Measurements from ENCODE around the gene CCBE1.
"Not testable (repeated sequence)": the region's sequence is repeated elsewhere in the genome, so short reads cannot be mapped to it uniquely, and the experiment has no call there.

CCBE1 gene

GRCh38 chr18:59650266-59650820, 46.9 kb downstream of the CCBE1 start:
- DNase-seq, result no peak

DNA sequence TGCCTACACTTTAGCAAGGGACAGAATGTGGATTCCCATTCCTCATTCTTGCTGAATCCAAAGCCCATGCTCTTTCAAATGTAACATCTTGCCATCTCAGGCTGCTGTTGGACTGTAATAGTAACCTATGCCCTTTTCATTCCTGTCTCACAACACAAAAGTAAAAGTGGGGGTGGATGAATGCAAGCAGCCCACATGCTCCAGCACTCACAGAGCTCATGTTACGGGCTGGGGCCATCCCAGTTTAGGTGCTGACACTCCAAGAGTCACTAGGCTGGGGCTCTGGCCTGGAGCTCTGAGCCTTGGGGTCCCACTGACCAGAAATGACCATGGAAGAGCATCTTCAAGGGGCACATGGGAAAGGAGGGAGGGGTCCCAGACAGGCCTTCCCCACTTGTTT, 47.6 kb downstream of the CCBE1 start:
- no peak for DNase-seq

GRCh38 chr18:59648469-59648868, 48.8 kb downstream of the CCBE1 start:
- not testable (repeated sequence) for DNase-seq

- DNase-seq, result no peak
Observed at GRCh38 chr18:59646963-59647307, 50.3 kb downstream of the CCBE1 start.

GRCh38 chr18:59646228-59646962, 50.8 kb downstream of the CCBE1 start:
- DNase-seq, result no peak

DNA sequence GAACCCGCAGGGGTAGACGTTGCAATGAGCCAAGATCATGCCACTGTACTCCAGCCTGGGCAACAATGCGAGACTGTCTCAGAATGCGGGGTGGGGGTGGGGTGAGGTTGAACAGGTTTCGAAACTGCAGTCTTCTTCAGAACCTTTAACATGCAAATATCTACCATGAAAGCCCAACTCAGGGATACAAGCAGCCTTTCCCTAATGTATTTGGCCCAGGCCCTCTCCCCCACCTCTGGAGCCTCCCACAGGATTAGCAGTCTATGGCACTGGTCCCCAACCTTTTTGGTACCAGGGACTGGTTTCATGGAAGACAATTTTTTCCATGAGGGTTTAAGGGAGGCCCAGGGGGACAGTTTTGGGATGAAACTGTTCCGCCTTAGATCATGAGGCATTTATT, 53.5 kb downstream of the CCBE1 start:
- DNase-seq, result no peak

- DNase-seq, result no peak
Observed at GRCh38 chr18:59640721-59641120, 56.5 kb downstream of the CCBE1 start.

DNA sequence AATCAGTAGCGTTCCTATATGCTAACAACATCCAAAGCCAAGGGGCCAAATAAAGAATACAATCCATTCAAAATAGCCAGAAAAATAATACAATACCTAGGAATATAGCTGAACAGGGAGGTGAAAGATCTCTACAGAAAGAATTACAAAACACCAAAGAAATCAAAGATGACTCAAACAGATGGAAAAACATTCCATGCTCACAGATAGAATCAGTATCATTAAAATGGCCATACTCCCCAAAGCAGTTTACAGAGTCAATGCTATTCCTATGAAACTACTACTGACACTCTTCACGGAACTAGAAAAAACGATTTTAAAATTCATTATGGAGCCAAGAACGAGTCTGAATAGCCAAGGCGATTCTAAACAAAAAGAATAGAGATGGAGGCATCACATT, 57.4 kb downstream of the CCBE1 start:
- peak; percentile 54 for DNase-seq

DNA sequence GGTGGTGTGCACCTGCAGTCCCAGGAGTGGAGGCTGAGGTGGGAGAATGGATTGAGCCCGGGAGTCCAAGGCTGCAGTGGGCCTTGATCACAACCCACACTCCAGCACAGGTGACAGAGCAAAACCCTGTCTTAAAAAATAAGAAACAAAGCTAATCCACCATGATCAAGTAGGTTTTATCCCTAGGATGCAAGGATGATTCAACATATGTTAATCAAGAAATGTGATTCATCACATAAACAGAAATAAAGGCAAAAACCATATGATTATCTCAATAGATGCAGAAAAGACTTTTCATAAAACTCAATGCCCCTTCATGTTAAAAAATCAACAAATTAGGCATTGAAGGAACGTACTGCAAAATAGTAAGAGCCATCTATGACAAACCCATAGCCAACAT, 58.1 kb downstream of the CCBE1 start:
- no peak for DNase-seq

DNA sequence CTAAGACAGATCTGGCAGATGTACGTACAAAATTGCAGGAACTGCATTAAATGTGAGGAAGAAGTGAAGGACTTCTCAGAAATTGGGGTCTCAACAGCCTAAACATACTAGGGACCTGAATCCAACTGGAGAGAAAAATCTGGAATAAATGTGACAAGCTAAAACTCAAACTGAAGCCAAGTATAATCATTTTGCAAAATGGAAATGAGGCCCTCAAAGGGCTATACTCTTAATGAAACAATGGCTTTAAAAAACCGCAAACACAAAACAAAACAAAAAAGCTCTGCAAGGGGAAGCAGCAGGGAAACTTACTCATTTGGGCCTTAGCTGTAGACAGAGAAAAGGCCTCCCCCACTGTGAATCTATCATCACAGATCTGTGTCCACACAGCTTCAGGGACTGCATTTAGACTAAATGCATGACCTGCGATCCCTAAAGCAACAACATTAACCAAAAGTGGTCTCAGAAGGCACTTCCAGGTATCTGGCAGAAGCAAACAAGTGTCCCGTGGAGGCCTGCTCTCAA, 63.2 kb downstream of the CCBE1 start:
- peak; percentile 27 for DNase-seq

GRCh38 chr18:59633317-59633716, 63.9 kb downstream of the CCBE1 start:
- no peak for DNase-seq

DNA sequence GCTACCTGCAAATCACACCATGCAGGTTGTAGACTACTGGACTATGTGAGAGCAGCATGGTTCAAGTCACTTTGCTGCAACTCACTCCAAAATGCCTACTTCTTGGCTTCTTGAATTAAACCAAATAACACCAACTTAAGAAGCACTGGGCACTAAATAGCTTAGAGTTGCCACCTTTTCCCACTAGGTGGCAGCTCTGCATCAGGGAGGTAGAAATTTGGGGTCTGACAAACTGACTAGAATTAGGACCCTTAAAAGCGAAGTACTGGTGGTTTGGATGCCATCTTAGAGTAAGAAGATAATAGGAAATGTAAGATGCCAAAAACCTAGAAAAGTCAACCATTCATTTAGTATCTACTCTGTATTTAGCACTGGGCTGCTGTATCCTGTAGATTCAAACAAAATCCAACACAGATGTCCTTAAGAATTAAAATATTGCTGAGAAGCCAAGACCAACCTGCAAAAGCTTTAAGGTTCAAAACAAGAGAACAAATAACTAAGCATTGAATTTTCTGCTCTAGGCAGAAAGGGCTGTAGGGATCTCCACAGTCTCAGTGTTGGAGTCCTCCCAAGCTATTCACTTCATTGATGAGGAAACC, 65.5 kb downstream of the CCBE1 start:
- no peak for DNase-seq

DNA sequence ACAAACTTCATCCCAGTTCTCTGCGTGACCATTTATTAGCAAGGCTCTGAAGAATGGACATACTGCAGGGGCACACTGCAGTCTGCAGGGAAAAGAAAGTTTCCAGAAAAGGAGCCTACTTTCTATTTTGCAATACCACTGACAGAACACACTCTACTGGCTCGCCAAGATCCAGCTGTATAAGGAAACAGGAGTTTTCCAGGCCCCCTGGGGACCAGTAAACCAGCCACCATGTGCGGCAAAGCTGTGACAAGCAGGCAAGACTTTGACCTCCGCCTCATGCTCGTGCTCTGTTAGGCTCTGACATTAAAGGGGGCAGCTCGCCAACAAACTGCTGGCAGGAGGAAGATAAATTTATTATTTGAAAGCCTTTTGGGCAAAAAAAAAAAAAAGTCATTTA, 67.3 kb downstream of the CCBE1 start:
- no peak for DNase-seq

DNA sequence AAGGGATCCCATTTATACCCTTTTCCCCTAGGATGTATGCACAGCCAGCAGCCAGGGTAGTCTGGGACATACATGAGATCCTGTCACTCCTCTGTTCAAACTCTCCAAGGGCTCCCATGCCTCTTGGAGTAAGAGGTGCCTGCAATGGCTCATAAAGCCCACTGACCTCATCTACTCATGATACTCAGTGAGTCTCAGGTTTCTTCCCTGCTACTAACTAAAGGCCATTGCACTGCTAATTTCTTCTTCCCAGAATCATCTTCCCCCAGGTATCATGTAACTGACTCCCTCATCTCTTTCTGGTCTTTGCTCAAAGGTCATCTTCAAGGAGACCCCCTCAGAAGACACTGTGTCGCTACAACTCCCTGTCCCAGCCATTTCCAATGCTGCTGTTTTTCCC, 68.2 kb downstream of the CCBE1 start:
- peak; percentile 33 for DNase-seq

GRCh38 chr18:59627414-59627813, 69.8 kb downstream of the CCBE1 start:
- no peak for DNase-seq

- DNase-seq, result no peak
Observed at GRCh38 chr18:59624369-59624765, 72.9 kb downstream of the CCBE1 start.

- no peak for DNase-seq
Observed at GRCh38 chr18:59623456-59624368, 73.5 kb downstream of the CCBE1 start.

DNA sequence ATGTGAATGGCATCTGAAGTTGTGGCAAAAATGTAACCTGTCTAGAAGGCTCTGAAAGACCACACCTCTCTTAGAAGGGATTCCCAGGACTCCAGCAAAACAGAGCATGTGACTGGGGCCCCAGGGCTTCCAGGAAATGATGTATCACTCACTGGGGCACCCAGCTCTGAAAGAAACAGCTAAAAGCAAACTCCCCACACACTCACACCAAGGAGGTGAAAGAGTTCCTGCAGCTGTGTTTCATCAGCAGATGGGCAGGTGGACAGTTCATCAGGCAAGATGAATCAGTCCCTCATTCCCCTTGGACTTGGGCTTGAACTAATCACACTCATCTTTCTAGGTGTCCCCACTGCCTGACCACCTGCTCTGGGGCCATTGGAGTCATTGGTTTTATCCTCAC, 76.2 kb downstream of the CCBE1 start:
- DNase-seq, result no peak

- no peak for DNase-seq
Observed at GRCh38 chr18:59620381-59620780, 76.8 kb downstream of the CCBE1 start.

DNA sequence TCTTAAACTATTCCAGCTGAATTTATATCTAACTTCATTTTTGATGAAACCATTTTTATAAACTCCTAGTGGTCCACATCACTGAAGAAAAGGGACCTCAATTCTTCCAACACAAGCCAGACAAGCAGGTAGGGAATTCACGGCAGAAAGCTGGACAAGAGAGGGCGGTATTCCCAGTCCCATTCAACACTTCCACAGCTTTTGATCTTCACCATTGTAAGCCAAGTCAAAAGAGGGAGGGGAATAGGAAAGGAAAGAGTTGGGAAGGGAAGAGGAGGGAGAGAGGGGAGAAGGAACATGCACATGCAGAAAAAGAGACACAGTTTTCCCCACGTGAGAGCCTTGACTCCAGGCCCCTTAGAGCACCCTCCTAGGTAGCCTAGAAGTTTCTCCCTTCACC, 77.4 kb downstream of the CCBE1 start:
- no peak for DNase-seq

DNA sequence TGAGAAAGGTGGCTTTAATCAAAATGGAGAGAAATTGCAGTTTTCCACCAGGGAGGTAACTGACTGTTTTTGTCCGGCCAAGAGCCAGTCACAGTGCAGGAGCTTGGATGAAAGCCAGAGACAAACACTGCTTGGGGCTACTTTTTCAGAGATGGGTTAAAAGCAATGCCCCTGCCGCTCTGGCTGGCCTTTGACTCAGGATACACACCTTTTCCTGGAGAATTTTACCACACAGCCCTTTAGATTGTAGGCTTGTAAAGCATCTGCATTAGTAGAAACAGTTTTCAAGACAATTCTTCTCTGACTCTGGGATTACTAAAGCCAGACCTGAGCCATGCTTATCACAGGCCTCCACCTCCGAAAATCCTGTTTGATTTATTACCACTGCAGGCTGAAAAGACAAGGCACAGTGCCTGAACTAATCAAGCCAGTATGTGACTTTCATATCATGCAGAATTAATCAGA, 79.7 kb downstream of the CCBE1 start:
- no peak for DNase-seq

DNA sequence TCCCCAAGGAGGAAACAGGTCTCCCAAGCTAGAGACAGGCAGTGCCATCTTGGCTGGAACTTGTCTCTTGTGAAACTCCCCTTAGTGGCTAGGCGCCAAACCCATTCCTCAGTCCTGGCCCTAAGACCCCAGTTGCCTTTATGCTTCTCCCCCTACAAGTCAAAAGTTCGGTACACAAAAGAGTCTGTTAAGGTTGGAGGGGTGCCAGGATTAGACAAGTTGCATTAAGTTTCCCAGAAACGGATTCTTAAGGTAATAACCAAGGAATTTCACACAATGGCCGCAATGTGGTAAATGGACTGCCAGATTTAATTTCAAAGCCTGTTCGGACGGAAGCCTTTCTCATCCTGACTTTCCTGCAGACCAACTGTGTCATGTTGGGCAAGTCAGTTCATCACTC, 80.7 kb downstream of the CCBE1 start:
- DNase-seq, result no peak

DNA sequence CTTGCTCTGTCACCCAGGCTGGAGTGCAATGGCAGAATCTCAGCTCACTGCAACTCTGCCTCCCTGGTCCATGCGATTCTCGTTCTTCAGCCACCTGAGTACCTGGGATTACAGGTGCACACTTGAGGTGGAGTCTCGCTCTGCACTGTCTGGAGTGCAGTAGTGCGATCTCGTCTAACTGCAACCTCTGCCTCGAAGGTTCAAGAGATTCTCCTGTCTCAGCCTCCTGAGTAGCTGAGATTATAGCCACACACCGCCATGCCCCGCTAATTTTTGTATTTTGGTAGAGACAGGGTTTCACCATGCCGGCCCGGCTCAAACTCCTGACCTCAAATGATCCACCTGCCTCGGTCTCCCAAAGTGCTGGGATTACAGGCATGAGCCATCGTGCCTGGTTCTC, 83.3 kb downstream of the CCBE1 start:
- DNase-seq, result no peak

All from NCI-H2107 (cell line).